Osteocyte (in vitro differentiated cells): ENCODE data around the gene HOXD1. TPM values are rescaled to one million over a fixed set of nuclear protein-coding genes. Genes with fewer than 3 reads are reported as not detected.

Source experiments
- DNase-seq: peaks from one replicate; pipeline ENCODE4 v3.0.0; 2021; ENCODE audit warnings: mixed read lengths; ENCODE audit not compliant: unreplicated experiment; ENCODE audit errors: extremely low spot score
- H3K27ac Mint-ChIP-seq: one replicate; pipeline ENCODE4 v1.8.0; 2021; ENCODE audit warnings: mild to moderate bottlenecking, mixed read lengths; ENCODE audit not compliant: unreplicated experiment
- H3K27me3 Mint-ChIP-seq: one replicate; pipeline ENCODE4 v1.8.0; 2021; ENCODE audit warnings: mixed read lengths; ENCODE audit not compliant: unreplicated experiment
- H3K36me3 Mint-ChIP-seq: one replicate; pipeline ENCODE4 v1.8.0; 2021; ENCODE audit warnings: mixed read lengths; ENCODE audit not compliant: unreplicated experiment
- H3K4me1 Mint-ChIP-seq: one replicate; pipeline ENCODE4 v1.8.0; 2021; ENCODE audit warnings: mixed read lengths; ENCODE audit not compliant: unreplicated experiment
- H3K4me3 Mint-ChIP-seq: one replicate; pipeline ENCODE4 v1.8.0; 2021; ENCODE audit warnings: mild to moderate bottlenecking, moderate library complexity, mixed read lengths; ENCODE audit not compliant: unreplicated experiment
- H3K9me3 Mint-ChIP-seq: one replicate; pipeline ENCODE4 v1.8.0; 2021; ENCODE audit warnings: mixed read lengths; ENCODE audit not compliant: unreplicated experiment
- total RNA-seq: library from RNA; stranded (reverse); gene quantifications from 2 replicates; pipeline ENCODE4 v1.2.1, GENCODE V29; 2021
- TF ChIP-seq, protein P1 (sequence below): fragments of 200-600 bp; sonication (generic); IDR thresholded peaks from 2 replicates; pipeline ENCODE4 v1.5.0; 2021; ENCODE audit warnings: antibody characterized with exemption, mild to moderate bottlenecking, moderate library complexity

Gene HOXD1
- total RNA-seq, 1 donor from 2014 or later: not detected

DNA sequence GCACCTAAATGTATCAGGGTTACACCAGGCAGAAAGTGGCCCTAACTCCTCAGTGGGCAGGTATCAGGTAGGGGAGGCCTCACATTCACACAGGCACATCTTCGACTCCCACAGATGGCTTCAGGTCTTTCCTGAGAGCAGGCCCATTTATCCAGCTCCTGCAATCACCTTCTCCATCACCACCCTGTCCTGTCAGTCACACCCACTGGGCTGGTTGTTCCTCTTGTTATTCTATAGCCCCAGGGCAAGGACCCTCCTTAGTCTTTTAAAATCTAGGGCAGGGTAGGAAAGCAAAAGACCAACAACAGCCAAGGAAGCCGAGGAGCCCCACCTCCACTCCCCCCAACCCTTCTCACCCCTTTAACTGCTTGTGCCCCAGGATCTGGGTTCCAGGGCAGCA, 46.2 kb upstream of the HOXD1 start:
- H3K4me1 Mint-ChIP-seq: peaks cover 2% of the 10 kb centered on the region
- peaks cover 5% of the 10 kb centered on the region for H3K36me3 Mint-ChIP-seq
- no peak for DNase-seq
- no peak overlapping the region for H3K4me3 Mint-ChIP-seq
- H3K27ac Mint-ChIP-seq: no peak overlapping the region
- TF ChIP-seq, protein P1, sequence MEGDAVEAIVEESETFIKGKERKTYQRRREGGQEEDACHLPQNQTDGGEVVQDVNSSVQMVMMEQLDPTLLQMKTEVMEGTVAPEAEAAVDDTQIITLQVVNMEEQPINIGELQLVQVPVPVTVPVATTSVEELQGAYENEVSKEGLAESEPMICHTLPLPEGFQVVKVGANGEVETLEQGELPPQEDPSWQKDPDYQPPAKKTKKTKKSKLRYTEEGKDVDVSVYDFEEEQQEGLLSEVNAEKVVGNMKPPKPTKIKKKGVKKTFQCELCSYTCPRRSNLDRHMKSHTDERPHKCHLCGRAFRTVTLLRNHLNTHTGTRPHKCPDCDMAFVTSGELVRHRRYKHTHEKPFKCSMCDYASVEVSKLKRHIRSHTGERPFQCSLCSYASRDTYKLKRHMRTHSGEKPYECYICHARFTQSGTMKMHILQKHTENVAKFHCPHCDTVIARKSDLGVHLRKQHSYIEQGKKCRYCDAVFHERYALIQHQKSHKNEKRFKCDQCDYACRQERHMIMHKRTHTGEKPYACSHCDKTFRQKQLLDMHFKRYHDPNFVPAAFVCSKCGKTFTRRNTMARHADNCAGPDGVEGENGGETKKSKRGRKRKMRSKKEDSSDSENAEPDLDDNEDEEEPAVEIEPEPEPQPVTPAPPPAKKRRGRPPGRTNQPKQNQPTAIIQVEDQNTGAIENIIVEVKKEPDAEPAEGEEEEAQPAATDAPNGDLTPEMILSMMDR: no peak
- H3K27me3 Mint-ChIP-seq: peaks cover 85% of the 10 kb centered on the region
- peaks cover 4% of the 10 kb centered on the region for H3K9me3 Mint-ChIP-seq

DNA sequence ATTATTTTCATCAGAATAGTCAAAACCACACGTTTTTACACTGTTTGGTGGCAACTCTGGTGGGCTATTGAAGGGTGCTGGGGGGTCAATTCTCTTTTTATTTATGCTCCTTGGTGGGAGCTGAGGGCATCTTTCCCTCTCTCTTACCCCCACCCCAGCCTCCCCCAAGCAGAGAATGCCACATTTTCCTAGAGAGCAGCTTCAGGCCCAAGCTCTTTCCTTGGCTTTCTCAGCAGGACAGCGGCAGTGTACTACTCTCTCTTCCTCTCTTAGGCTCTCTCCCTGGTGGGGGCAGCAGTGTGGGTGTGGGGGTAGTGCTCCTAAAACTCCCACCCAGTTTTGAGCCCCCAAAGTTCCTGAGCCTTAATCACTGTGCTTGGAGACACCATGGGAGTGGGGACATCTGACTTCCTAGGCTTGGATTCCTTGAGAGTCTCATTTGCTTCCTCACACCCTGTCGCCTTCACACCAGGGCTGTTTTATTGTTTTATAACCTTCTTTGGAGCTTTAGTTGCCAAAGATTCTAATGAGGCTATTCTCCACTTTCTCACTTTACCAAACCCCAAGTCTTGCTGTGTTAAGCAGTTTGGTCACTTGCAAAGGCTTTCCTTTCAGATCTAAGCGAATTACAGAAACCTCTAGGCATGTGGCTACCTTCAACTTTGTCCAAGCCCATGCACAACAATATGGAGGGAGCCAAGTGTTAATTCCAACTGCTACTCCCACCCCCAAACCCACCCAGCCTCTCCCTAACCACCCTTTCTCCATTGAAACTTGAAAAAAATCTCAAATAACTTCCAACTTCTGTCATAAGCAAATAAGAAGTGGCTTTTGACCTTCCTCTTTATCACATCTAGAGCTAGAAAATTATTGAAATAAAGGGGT, 43.1 kb upstream of the HOXD1 start:
- no peak for DNase-seq
- Mint-ChIP-seq H3K9me3 (no peaks in the 10 kb centered on the region), H3K4me3 (no peak overlapping the region), H3K4me1 (peaks cover 2% of the 10 kb centered on the region), H3K27me3 (peaks cover 87% of the 10 kb centered on the region), H3K27ac (no peak overlapping the region), H3K36me3 (no peaks in the 10 kb centered on the region)
- TF ChIP-seq, protein P1: no peak

DNA sequence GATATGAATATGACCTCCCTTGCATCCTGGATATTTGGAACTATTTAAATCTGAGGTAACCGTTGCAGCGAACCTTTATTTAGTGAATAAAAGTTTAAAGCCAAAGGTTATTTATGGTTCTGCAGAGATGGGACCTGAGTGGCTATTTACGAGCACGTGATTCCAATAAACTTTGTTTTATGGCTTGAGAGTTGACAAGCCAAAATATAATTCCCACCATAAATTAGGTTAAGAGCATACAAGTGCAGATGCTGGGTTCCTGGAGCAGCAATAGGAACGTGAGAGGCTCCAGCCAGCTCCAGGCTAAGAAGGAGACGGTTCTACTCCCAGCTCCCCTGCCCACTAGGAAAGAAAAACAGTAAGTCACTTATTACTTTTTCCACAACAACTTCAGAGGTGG, 42.4 kb upstream of the HOXD1 start:
- Mint-ChIP-seq H3K4me3 (no peak overlapping the region), H3K27ac (no peak overlapping the region), H3K4me1 (peaks cover 2% of the 10 kb centered on the region), H3K9me3 (no peaks in the 10 kb centered on the region), H3K27me3 (peaks cover 91% of the 10 kb centered on the region), H3K36me3 (no peaks in the 10 kb centered on the region)
- TF ChIP-seq, protein P1: no peak
- no peak for DNase-seq

DNA sequence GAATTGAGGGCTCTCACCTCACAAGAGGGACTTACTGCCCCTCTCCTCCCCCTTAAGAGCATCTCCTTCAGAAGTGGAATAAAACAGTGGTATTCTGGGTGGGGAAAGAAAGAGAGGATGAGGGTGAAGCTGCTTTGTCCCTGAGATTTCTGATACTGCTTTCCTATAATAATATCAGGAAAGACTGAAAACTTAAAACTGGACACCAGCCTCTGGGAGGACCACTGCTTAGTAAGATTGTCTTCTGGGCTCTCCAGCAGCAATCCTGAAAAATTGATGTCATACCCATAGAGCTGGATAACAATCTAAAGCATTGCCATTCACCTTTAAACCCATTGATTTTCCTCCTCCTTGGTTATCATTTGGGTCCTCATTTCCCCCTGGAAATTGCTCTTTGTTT, 41.8 kb upstream of the HOXD1 start:
- Mint-ChIP-seq H3K9me3 (no peaks in the 10 kb centered on the region), H3K27ac (no peak overlapping the region), H3K27me3 (peaks cover 91% of the 10 kb centered on the region), H3K4me3 (no peak overlapping the region), H3K4me1 (no peaks in the 10 kb centered on the region), H3K36me3 (no peaks in the 10 kb centered on the region)
- no peak for DNase-seq
- TF ChIP-seq, protein P1: no peak

DNA sequence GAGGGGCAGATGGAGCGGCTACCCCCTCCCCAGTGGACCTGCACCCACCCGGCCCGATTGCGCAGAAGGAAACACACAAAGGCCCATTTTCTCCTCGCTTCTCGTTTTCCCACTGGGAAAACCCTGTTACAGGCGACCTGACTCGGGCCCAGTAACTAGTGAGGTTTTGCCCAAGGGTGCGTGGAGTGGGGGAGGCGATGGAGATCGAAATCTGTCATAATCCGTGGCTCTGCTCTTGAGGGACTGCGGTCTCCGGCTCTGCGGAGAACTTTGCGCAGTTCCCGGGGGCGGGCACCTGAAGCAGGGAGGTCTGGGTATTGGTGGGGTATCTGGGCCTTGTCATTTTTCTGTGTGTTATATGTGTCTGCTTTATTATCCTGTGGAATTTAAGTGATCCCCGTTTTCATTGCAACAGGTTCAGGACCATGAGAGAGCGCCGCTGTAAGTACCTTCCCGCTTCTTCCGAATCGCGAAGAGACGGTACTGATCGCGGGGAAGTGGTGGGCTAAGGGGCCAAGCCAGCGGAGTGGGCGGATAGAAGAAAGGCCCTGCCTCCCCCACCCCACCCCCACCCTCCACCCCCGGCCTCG, 41.2 kb upstream of the HOXD1 start:
- no peak overlapping the region for H3K4me3 Mint-ChIP-seq
- TF ChIP-seq, protein P1: no peak
- DNase-seq: no peak

More for the DNA sequence above, 41.2 kb upstream of the HOXD1 start:
- Mint-ChIP-seq H3K4me1 (no peaks in the 10 kb centered on the region), H3K36me3 (no peaks in the 10 kb centered on the region), H3K27me3 (peaks cover 85% of the 10 kb centered on the region), H3K27ac (no peak overlapping the region), H3K9me3 (no peaks in the 10 kb centered on the region)
